Mucosa of gallbladder (tissue), 1 donor: ENCODE results near the gene PGA5. TPM values are rescaled to one million over a fixed set of nuclear protein-coding genes. Genes with fewer than 3 reads are reported as not detected.
A peak's percentile ranks its signal among the peaks of the same experiment; 100 is the strongest.

Experiments
- DNase-seq: peaks from one replicate; pipeline ENCODE4 v3.0.0-alpha.2; 2020; ENCODE audit warnings: low spot score
- total RNA-seq: library from RNA; stranded (reverse); gene quantifications from one replicate; pipeline ENCODE4 v1.2.1, GENCODE V29; 2021
- donor health status: DM: no; HTN: no; CAD: no.

Gene PGA5
- total RNA-seq, 1 donor from 2014 or later: not detected

GRCh38 chr11:61293867-61294716 lies 53.1 kb downstream of the PGA5 start:
- DNase-seq: peak; percentile 24

- DNase-seq: peak; percentile 38
Measured at GRCh38 chr11:61294717-61295595, 54.0 kb downstream of the PGA5 start, which contains the start of gene VWCE. Gene VWCE, minus strand, starts transcription at chr11:61295316. Its CDS starts 279 bp downstream, at chr11:61295037.

- DNase-seq: no peak
Measured at GRCh38 chr11:61295596-61295926, 54.6 kb downstream of the PGA5 start.

- DNase-seq: no peak
Measured at GRCh38 chr11:61297341-61297740, 56.4 kb downstream of the PGA5 start.

GRCh38 chr11:61297746-61298145 lies 56.8 kb downstream of the PGA5 start:
- no peak for DNase-seq

GRCh38 chr11:61298663-61299244 lies 57.8 kb downstream of the PGA5 start:
- no peak for DNase-seq

Other genes starting within 250 kb of the PGA5 start
- 3.5 TPM for gene CD5, start 138.7 kb upstream of the PGA5 start, total RNA-seq
- 34.5 TPM for gene VPS37C, start 79.7 kb upstream of the PGA5 start, total RNA-seq
- gene PGA3, start 37.7 kb upstream of the PGA5 start, total RNA-seq: 0.26 TPM
- gene PGA4, start 18.8 kb upstream of the PGA5 start, total RNA-seq: not detected
- 0.81 TPM for gene VWCE, start 54.1 kb downstream of the PGA5 start, total RNA-seq
- 160 TPM for gene DDB1, start 91.9 kb downstream of the PGA5 start, total RNA-seq
- 67.8 TPM for gene TKFC, start 92.1 kb downstream of the PGA5 start, total RNA-seq
- gene CYB561A3, start 120.7 kb downstream of the PGA5 start, total RNA-seq: 44.8 TPM
- gene TMEM138, start 121.2 kb downstream of the PGA5 start, total RNA-seq: 38.4 TPM
- gene TMEM216, start 151.4 kb downstream of the PGA5 start, total RNA-seq: 10.0 TPM
- gene CPSF7, start 188.8 kb downstream of the PGA5 start, total RNA-seq: 77.1 TPM
- 39.8 TPM for gene SDHAF2, start 188.9 kb downstream of the PGA5 start, total RNA-seq